ENCODE results near the gene SUFU.

The SUFU gene

GRCh38 chr10:102651455-102652169 is 147.8 kb downstream of the SUFU start:
- TF ChIP-seq CTCF (IDR thresholded peaks at IDR 0.05; ENCODE audit: control insufficient read depth, extremely low read depth, insufficient read depth) = no peak
- no peak for DNase-seq (ENCODE audit: low read depth)
- H3K4me3 ChIP-seq (ENCODE audit: low read depth, low read length) = no peak overlapping the region

GRCh38 chr10:102652170-102652916 is 148.6 kb downstream of the SUFU start:
- no peak overlapping the region for H3K4me3 ChIP-seq (ENCODE audit: low read depth, low read length)
- no peak for DNase-seq (ENCODE audit: low read depth)
- TF ChIP-seq CTCF (IDR thresholded peaks at IDR 0.05; ENCODE audit: control insufficient read depth, extremely low read depth, insufficient read depth) = no peak

- TF ChIP-seq CTCF (IDR thresholded peaks at IDR 0.05; ENCODE audit: control insufficient read depth, extremely low read depth, insufficient read depth) = no peak
Measured at GRCh38 chr10:102653060-102653459, 149.3 kb downstream of the SUFU start.

GRCh38 chr10:102654566-102654965 is 150.8 kb downstream of the SUFU start:
- TF ChIP-seq CTCF (IDR thresholded peaks at IDR 0.05; ENCODE audit: control insufficient read depth, extremely low read depth, insufficient read depth) = no peak
- no peak for DNase-seq (ENCODE audit: low read depth)
- no peak overlapping the region for H3K4me3 ChIP-seq (ENCODE audit: low read depth, low read length)

More at GRCh38 chr10:102653060-102653459, 149.3 kb downstream of the SUFU start:
- no peak for DNase-seq (ENCODE audit: low read depth)
- H3K4me3 ChIP-seq (ENCODE audit: low read depth, low read length) = no peak overlapping the region

- H3K4me3 ChIP-seq (ENCODE audit: low read depth, low read length) = no peak overlapping the region
- TF ChIP-seq CTCF (IDR thresholded peaks at IDR 0.05; ENCODE audit: control insufficient read depth, extremely low read depth, insufficient read depth) = no peak
Measured at GRCh38 chr10:102654969-102655368, 151.2 kb downstream of the SUFU start.

GRCh38 chr10:102656026-102656425 is 152.3 kb downstream of the SUFU start:
- H3K4me3 ChIP-seq (ENCODE audit: low read depth, low read length) = no peak overlapping the region
- DNase-seq (ENCODE audit: low read depth) = no peak
- TF ChIP-seq CTCF (IDR thresholded peaks at IDR 0.05; ENCODE audit: control insufficient read depth, extremely low read depth, insufficient read depth) = no peak

More at GRCh38 chr10:102654969-102655368, 151.2 kb downstream of the SUFU start:
- no peak for DNase-seq (ENCODE audit: low read depth)

Data from LNCaP clone FGC (cell line).